ENCODE results near the gene BBS9. TPM values are rescaled to one million over a fixed set of nuclear protein-coding genes. Genes with fewer than 3 reads are reported as not detected.
"Not testable (repeated sequence)": the region's sequence is repeated elsewhere in the genome, so short reads cannot be mapped to it uniquely, and the experiment has no call there.

The BBS9 gene
- total RNA-seq, 3 donors from 2014 or later, result 8.2 to 23.5 (median 15.8) TPM

- ATAC-seq (no peak), DNase-seq (no peak)
- no peaks in the 10 kb centered on the region for H3K36me3 ChIP-seq (ENCODE audit: low read depth)
- intact Hi-C loops (cut with DNase I, micrococcal nuclease), result no loop called here
- H3K9me3 ChIP-seq, result peaks cover 30% of the 10 kb centered on the region
- no peaks in the 10 kb centered on the region for H3K4me1 ChIP-seq (ENCODE audit: low read depth)
- TF ChIP-seq CTCF (IDR thresholded peaks at IDR 0.05), result no peak
- H3K4me3 ChIP-seq, result no peak overlapping the region
These were observed 171.4 kb downstream of the BBS9 start for GRCh38 chr7:33300742-33301141.

DNA sequence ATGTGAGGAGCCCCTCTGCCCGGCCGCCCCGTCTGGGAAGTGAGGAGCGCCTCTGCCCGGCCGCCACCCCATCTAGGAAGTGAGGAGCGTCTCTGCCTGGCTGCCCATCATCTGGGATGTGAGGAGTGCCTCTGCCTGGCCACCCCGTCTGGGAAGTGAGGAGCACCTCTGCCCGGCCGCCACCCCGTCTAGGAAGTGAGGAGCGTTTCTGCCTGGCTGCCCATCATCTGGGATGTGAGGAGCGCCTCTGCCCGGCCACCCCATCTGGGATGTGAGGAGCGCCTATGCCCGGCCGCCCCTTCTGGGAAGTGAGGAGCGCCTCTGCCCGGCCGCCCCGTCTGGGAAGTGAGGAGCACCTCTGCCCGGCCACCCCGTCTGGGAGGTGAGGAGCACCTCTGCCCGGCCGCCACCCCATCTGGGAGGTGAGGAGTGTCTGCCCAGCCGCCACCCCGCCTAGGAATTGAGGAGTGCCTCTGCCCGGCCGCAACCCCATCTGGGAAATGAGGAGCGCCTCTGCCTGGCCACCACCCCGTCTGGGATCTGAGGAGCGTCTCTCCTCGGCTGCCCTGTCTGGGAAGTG, 174.7 kb downstream of the BBS9 start:
- H3K4me3 ChIP-seq; H3K4me1 ChIP-seq (ENCODE audit: low read depth); H3K36me3 ChIP-seq (ENCODE audit: low read depth); ATAC-seq; intact Hi-C loops (cut with DNase I, micrococcal nuclease): not testable (repeated sequence)
- H3K9me3 ChIP-seq, result peaks cover 30% of the 10 kb centered on the region
- DNase-seq, result peak in 1 of 3 donors; percentile 36

- TF ChIP-seq CTCF (IDR thresholded peaks at IDR 0.05), result no peak
- ATAC-seq (no peak), DNase-seq (no peak)
- peaks cover 10% of the 10 kb centered on the region for H3K9me3 ChIP-seq
- no peaks in the 10 kb centered on the region for H3K36me3 ChIP-seq (ENCODE audit: low read depth)
- no peak overlapping the region for H3K4me3 ChIP-seq
- intact Hi-C loops (cut with DNase I, micrococcal nuclease), result no loop called here
- no peaks in the 10 kb centered on the region for H3K4me1 ChIP-seq (ENCODE audit: low read depth)
These were observed 177.8 kb downstream of the BBS9 start for GRCh38 chr7:33307205-33307604.

GRCh38 chr7:33310546-33310945, 181.2 kb downstream of the BBS9 start:
- Histone ChIP-seq H3K4me3 (no peak overlapping the region), H3K36me3 (ENCODE audit: low read depth) (no peaks in the 10 kb centered on the region), H3K4me1 (ENCODE audit: low read depth) (no peaks in the 10 kb centered on the region), H3K9me3 (no peaks in the 10 kb centered on the region)
- TF ChIP-seq CTCF (IDR thresholded peaks at IDR 0.05), result no peak
- ATAC-seq (no peak), DNase-seq (no peak)
- intact Hi-C loops (cut with DNase I, micrococcal nuclease), result no loop called here

DNA sequence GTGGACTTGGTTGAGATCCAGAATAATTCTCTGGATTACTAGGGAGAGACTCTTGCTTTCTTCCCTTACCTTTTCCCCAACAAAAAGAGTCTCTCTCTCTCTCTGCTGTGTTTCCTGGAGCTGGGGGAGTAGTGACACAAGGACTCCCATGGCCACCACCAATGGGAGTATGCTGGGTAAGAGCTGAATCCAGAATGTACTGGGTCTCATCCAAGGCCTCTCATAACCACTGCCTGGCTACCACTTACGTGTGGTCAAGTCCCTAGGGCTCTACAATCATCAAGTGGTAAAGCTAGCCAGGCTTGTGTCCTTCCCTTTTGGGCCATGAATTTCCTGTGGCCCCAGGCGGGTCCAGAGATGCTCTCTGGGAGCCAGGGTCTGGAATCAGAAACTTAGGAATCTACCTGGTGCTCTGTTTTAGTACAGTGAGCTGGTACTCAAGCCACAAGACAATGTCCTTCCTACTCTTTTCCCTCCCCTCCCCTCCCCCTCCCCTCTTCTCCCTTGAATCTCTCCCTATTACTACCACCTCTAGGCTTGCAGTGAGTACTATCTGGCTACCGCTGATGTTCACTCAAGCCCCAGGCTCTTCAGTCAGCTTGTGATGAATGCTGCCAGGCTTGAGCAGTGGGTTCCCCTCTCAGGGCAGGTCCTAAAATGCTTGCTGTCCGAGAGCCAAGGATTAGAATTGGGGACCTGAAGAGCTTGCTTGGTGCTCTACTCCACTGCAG, 196.6 kb downstream of the BBS9 start:
- no peak for TF ChIP-seq CTCF (IDR thresholded peaks at IDR 0.05)
- H3K36me3 ChIP-seq (ENCODE audit: low read depth), result no peaks in the 10 kb centered on the region
- peaks cover 4% of the 10 kb centered on the region for H3K9me3 ChIP-seq
- no peak for DNase-seq
- no peaks in the 10 kb centered on the region for H3K4me1 ChIP-seq (ENCODE audit: low read depth)
- no peak for ATAC-seq
- intact Hi-C loops (cut with DNase I, micrococcal nuclease), result no loop called here
- H3K4me3 ChIP-seq, result no peak overlapping the region

- ATAC-seq, result no peak
These were observed 197.1 kb downstream of the BBS9 start for GRCh38 chr7:33326485-33326848.

More at GRCh38 chr7:33326485-33326848, 197.1 kb downstream of the BBS9 start:
- TF ChIP-seq CTCF (IDR thresholded peaks at IDR 0.05), result no peak
- intact Hi-C loops (cut with DNase I, micrococcal nuclease), result no loop called here
- H3K36me3 ChIP-seq (ENCODE audit: low read depth), result no peaks in the 10 kb centered on the region
- DNase-seq, result no peak
- H3K9me3 ChIP-seq, result no peaks in the 10 kb centered on the region
- H3K4me1 ChIP-seq (ENCODE audit: low read depth), result no peaks in the 10 kb centered on the region
- H3K4me3 ChIP-seq, result no peak overlapping the region
